Measurements from ENCODE around the gene SOCS7.
A peak's percentile ranks its signal among the peaks of the same experiment; 100 is the strongest.

Gene SOCS7, protein sequence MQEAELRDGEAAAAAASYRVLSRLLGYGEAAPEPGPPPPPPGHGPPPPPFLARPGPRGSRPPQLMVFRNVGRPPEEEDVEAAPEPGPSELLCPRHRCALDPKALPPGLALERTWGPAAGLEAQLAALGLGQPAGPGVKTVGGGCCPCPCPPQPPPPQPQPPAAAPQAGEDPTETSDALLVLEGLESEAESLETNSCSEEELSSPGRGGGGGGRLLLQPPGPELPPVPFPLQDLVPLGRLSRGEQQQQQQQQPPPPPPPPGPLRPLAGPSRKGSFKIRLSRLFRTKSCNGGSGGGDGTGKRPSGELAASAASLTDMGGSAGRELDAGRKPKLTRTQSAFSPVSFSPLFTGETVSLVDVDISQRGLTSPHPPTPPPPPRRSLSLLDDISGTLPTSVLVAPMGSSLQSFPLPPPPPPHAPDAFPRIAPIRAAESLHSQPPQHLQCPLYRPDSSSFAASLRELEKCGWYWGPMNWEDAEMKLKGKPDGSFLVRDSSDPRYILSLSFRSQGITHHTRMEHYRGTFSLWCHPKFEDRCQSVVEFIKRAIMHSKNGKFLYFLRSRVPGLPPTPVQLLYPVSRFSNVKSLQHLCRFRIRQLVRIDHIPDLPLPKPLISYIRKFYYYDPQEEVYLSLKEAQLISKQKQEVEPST

DNA sequence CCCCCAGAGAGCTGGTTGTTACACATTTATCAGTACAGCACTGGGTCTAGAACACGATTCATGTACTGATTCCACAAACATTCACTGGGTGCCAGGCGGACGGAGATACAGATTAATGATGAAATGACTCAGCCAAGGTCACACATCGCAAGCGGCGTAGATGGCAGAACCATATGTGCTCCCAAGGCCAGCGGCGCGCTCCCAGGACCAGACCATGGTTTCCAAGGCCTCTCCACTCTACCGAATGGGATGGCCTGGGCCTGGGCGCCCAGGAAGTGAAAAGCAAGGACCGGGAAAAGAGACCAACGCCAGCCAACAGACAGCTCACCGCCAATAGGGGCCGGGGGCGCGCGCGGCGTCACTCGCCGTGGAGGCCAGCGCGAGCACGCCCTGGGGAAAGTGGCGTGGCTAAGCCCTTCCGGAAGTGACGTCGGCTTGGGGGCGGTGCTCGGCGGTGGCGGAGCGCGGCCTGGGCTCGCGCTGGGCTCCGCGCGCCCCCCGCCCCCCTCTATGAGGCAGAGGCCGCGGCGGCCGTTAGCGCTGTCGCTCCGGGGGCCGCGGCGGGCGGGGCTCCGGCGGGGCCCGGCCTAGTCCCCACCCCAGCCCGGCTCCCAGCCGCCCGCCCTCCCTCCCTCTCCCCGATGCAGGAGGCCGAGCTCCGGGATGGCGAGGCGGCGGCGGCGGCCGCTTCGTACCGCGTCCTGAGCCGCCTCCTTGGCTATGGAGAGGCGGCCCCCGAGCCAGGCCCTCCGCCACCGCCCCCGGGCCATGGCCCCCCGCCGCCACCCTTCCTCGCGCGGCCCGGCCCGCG lies at the start of gene SOCS7:
Gene SOCS7 (plus strand): TSS at position 433 of the 811 bp plus-strand sequence. CDS start 209 bp downstream, at position 642.
- DNase-seq: peak; percentile 96

DNA sequence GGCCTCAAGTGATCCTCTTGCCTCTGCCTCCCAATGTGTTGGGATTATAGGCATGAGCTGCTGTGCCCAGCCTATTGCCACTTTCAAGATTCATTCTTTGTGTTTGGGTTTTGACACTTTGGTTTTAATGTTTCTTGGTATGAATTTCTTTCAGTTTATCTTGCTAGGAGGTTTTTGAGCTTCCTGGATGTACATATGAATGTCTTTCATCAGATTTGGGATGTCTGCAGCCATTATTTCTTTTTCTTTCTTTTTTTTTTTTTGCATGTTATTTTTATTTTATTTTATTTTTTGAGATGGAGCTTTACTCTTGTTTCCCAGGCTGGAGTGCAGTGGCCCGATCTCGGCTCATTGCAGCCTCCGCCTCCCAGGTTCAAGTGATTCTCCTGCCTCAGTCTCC lies 36.1 kb upstream of the SOCS7 start:
- no peak for DNase-seq

DNA sequence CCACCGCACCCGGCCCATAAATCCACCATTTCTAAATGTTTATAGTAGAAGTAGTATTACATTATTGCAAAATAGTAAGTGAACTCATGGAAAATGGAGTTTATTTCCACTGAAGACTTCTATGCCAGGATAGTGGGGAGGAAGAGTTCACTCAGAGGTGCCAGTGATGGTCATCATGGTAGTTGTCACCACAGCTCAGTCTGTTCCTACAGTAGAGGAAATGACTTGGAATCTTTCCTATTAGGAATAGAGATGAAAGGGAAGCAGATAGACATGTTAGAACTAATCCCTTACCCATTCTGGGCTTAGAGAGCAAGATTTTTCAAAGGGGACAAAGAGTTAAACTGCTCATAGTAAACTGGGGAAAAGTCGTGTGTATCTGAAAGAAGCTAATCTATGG lies 34.6 kb upstream of the SOCS7 start:
- no peak for DNase-seq

DNA sequence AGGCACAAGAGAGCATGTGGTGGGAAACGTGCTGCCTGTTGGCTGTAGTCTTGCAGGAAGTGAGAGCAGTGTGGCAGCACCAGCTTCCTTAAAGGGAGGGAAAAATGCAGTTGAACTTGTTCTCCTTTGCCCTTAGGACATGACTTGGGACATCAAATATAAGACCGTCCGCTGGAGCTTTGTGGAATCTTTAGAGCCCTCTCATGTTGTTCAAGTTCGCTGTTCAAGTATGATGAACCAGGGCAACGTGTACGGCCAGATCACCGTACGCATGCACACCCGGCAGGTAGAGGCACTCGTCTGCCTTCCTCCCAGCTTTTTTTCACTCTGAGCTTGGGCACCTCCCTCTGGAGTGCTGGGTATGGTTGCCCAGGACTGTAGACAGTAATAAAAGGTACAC lies 31.2 kb upstream of the SOCS7 start:
- no peak for DNase-seq

DNA sequence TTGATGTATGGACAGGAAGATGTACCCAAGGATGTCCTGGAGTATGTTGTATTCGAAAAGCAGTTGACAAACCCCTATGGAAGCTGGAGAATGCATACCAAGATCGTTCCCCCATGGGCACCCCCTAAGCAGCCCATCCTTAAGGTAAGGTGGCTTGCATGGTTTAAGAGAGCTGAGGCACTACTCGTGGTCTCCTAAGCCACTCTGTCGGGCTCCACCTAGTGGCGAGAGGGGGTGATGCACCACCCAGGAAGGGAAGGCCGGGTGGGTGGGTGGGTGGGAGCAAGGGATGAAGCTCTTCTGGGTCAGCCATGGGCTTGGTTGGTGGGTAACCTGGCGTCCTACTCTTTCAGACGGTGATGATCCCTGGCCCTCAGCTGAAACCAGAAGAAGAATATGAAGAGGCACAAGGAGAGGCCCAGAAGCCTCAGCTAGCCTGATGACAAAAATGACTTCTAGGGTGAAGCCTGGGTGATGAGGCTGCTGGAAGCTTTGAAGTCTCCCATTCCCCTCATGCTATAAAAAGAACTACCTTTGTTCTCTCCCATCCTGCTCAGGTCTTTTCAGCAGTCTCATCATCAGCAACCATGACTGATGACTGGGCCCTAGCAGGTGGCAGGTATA lies 29.4 kb upstream of the SOCS7 start:
- peak; percentile 80 for DNase-seq

DNA sequence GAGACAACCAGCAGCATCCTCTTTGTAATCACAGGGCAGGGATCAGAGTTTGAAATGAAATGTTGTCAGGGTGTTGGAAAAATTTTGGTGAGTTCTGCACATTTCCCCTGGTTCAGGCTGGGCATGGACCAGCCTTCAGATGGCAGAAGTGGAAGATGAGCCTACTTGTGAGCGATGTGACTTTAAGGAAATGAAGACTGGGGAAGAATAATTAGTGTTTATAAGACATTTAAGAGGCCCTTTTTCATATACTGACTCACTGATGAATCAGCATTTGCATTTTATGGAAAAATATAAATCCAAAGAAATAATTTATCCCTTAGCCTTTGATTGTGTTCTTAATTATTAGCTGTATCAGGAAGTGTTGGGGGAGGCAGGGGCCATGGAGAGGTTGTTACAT lies 28.7 kb upstream of the SOCS7 start:
- no peak for DNase-seq

DNA sequence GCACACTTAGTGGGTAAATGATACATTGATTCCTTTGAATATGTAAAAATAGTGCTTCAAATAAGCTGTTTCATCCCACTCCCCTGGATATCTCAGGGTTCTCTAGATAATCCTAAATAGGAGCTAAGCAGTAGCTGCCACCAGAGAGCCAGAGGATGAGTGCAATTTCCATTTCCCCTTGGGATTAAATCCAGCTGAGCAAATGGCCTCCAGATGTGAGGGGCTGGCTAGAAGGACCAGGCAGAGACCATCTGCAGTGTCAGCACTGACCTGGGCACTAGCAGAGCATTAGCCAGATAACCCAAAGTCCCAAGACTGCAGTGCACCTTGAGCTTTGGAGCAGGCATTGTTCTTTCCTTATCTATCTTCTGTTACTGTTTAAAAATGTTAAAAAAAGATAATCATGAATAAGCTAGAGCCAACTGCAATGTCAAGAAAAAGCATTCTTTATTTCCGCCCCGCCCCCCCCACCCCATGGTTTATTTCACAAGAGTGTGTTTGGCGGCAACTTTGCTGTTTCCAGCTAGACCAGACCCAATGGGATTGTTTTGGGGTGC lies 27.4 kb upstream of the SOCS7 start:
- peak; percentile 15 for DNase-seq

DNA sequence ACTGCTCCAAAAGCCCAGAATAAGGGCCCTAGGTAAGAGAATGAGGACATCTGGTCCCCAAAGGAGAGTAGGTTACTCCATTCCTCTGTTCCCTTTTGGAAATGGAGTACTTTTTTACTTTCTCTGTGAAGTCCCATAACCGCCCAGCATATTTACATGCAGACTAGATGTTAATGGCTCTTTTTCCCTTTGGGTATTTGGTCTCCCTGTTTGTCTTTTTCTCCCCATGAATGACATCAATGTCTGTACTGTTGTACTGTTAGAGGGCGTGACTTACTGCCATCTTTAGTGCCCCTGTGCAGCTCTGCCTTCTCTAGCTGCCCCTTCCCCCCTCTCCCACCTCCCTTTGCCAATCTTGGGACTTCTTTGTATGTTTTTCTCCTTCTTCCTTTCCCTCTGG lies 26.9 kb upstream of the SOCS7 start:
- DNase-seq: no peak

DNA sequence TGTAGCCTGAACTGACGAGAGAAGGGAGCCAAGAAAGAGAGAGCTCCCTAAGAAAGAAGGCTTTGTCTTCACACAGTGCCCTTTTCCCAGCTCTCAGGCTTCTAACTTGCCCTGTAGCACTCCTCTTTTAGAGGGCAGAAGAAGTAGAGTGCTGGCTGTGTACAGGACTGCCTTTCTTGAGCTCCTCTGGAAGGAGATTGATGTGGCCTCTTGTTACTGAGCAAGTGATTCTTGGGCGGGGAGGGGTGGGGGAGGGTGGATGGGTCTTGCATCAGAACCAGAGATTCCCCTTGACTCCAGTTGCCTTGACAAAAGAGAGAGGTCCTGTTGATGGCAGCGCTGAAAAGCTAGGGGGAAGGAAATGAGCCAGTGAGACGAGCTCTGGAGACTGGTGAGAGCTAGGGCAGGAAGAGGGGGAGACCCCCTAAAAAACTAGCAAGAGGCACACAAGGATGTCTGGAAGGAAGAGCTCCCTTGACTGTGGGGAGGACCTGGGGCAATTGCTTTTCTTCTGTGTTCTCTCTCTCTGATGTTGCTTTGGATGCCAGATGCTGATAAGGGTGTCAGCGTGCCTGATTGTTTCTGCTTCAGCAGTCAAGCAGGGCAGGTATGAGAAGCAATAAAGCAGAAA lies 26.3 kb upstream of the SOCS7 start:
- peak; percentile 20 for DNase-seq

DNA sequence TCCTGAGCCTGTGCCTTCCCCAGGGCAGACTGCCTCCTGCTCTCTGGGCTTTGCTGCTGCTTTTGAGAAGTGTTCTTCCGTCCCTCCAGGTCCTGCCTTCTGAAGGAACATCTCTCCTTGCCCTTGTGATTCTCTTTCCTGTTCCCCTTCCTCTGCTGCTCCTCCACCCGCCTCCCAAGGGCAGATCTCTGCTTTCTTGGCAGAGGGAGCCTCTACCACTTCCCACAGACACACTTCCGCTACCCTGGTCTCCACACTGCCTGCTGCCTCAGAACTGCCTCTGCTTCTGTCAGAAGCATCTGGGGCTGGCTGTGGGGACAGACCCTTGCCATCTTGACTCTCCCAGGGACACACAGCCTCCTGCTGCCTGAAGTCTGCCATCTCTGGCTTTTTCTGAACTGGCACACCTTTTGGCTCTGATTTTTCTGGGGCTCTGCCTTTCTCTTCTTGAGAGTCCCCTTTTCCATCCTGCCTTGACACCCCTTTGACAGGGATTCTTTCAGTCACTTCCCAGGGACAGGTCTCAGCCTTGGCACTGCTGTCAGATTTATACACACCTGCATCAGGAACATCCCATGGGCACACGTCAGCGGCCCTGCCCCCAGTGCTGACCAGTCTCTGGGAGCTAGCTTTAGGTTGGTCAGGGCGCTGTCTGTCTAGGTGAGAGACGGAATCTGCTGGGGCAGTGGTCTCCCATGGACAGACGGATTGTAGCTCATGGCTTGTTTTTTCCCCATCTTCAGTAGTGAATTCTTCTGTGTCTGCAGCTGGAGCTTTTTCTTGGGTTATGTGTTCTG lies 24.4 kb upstream of the SOCS7 start:
- DNase-seq: peak; percentile 71

DNA sequence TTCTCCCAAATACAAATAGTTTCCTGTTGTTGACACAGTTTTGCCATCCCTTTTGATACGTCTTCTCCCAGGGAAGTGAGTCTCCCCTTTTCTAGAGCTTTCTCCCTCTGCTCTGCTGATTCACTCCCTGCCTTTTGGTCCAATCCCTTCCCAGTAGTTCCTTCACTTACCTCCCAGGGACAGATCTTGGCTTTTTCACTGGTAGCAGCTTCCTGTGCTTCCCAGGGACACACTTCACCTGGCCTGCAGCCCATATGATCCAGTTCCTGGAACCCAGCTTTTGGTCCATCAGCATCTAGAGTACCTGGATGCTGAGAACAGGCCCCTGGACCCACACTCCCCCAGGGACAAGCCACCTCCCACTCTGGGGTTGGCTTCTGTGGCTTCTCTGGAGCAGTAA lies 23.7 kb upstream of the SOCS7 start:
- no peak for DNase-seq

DNA sequence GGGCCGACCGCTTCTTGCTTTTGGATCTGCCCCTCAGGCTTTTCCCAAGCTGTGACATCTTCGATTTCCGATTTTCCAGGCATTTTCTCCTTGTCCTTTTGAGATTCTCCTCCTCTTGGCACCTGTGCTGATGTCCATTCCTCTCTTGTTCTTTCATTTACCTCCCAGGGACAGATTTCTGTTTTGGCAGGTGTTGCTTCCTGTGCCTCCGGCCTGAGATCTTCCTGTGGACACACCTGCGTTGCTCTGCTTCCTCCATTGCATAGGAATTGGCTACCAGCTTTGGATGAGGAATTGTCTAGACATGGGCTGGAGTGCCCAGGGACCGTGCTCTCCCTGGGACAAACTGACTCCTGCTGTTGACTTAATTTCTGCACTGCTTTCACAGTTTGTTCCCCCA lies 23.0 kb upstream of the SOCS7 start:
- DNase-seq: no peak

DNA sequence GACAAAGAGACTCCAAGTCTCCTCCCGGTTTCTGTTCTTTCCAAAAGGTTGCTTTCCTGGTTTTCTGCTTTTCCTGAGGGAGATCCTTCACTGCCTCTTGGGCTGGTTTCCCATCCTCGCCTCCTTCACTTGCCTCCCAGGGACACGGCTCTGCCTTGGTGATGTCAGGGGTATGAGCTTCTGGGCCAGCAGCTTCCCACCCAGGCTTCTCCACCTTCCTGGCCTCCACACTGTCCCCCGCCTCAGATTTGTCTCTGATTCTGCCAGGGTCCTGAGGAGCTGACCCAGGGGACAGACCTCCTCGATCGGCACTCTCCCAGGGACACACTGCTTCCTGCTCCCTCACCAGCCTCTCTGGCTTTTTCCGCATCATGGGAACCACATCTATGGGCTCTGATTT lies 22.4 kb upstream of the SOCS7 start:
- DNase-seq: no peak

DNA sequence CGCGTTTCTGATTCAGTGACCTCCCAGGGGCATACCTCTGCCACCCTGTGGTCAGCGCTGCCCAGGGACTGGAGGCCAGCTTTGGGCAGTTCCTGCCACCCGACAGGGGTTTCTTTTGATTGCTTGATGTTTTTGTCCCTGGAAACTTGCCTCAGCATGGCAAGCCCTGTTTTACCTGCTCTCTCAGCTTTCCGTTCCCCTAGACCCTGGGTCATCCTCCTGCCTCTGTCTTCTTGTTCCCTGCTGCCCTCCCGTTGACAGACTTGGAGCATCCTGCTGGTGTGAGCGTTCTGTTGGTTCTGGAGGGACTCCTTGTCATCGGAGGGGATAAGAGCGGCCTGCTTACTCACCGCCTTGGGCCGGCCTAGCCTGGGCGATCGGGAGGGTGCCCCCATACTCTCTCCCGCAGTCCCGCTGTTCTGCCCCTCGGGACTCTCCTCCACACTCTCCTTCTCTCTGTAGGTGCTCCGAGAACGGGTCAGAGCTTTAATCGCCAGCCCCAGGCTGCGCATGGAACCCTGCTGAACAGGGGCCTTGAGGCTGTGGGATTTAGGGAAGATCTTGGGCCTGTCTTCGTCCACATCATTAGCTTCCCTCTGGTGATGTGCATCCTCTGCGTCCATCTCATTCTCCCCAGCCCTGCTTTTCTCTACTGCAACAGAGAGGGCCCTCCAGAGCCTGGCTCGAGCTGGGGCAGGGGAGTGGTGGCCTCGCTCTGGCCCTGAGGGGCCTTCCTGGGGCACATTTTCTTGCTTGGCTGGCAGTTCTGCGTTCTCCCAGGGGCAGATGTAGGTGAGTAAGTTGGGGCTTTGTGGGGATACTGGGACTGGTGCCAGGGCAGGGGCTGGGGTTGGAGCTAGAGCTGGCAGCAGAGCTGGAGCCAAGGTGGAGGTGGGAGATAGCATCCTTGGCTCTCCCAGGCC lies 21.6 kb upstream of the SOCS7 start:
- DNase-seq: no peak

DNA sequence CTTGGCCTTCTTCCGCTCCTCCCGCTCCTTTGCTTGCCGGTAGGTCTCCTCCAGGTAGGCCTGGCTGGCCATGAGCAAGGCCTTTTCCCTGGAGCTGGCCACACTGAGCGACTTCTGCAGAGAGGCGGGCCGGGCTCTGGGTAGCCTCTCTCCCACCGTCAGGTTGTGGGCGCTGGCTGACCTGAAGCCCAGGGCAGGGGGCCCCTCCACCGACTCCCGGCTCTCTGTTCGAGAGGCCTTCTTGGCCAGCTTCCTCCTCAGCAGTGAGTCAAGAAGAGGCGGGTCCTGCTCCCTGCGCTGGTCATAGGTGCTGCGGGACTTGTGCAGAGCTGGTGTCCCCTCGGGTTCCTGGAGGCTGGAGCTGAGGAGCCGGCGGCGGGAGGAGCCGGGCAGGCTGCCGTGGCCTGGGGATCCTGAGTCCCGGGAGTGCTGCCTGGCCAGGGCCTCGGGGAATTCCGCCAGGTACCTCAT lies 20.7 kb upstream of the SOCS7 start:
- no peak for DNase-seq

DNA sequence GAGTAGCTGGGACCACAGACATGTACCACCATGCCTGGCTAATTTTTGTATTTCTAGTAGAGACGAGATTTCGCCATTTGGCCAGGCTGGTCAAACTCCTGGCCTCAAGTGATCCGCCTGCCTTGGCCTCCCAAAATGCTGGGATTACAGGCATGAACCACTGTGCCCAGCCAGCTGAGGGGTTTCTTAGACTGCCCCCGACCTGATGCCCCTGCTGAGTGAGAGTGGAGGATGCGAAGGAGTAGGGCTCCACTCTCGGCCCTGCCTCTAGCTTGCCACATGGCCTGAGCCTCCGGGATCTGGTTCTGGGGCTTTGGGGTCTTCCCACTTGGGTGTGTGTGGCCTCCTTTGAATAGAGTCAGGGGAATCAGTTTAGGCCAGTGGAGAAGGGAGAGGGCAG lies 18.9 kb upstream of the SOCS7 start:
- DNase-seq: no peak

DNA sequence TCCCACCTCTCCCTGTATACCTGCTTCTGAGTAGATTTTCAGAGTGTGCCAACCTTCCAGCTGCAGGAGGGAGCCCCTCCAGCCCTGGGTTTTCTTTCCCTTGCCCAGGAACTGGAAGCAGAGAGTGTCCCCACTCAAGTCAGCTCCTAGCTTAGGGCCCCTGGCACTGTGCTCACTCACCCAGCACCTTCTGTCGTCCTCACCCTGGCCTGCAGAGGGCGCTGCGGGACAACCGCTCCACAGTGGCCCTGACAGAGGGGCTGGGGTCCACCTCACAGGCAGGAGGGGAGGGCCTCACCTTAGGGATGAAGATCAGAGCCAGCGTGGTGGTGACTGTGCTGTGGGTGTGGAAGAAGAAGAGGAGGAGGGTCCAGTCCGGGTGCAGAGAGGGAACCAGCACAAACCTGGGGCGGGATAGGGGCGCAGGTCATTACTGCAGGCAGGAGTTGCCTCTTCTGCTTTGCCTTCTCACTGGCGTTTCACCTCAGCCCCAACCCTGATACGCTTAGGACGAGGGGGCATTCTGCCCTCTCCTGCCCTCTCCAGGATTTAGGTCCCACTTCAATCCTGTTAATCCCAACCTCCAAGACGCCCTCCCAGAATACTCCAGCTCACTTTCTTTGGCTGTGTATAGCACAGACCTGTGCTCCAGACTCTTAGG lies 17.9 kb upstream of the SOCS7 start:
- DNase-seq: peak; percentile 67

DNA sequence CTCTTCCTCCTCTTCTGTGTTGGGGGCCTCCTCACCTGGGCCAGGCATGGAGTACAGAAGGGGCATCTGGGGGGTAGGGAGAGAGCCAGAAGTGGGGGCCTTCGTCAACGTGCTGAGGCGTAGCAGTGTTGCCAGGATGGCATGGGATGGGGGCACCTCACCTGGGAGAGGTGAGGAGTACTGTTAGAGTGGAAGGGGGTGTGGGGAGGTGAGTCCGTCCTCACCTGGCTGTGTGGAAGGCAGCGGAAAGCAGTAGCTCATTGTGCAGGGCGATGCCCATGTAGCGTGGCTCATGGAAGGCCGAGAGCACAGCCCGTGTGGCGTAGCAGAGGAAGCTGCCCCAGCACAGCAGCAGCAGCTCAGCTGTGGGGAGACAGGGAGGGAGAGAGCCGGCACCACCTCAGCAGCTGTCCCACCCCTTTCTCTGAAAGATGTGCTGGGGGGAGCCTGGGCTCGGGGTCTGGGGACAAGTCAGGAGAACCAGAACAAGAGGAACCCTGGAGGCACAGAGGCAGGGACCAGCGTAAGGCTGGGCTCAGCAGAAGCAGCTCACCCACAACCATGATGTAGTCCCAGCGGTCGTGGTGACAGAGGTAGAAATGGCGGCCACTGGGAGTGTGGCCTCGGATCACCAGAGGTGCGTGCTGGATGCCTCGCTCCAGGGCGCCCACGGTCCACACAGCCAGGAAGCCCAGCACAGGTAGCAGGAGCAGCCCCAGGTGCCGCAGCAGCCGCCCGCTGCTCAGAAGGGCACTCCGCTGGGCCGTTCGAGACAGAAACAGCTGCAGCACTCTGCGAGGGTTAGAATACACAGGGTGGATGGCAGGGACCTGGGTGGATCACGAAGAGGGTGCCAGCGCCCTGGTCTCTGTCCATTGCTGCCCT lies 16.9 kb upstream of the SOCS7 start:
- DNase-seq: no peak

DNA sequence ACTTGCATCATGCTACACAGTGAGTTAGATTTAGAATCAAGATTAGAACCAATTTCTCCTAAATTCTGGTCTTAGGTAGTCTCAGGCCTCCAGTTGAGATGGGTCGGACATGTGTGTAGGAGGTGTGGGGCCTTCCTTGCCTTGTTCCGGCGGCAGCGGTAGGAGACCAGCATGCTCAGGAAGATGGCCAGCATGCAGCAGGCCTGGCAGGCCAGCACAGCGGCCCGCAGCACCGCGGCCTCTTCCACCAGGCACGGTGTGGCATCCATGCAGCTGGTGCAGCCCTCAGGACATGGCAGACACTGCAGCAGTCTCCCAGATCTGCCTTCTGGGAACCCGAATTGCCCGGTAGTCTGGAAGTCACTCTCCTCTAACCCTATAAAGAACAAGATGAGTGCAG lies 14.8 kb upstream of the SOCS7 start:
- DNase-seq: no peak
